ENCODE data around the gene CHRD.

The CHRD gene

DNA sequence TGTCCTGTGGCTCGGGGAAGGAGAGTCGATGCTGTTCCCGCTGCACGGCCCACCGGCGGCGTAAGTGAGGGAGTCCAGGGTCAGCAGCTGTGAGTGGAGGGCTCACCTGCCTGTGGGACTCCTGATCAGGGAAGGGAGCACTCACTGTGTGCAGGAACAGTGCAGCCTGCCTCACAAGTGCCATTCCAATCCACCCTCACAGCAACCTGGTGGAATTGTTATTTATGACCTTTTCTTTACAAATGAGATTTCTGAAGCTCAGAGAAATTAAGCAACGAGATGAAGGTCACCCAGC is 9.0 kb downstream of the CHRD start:
- in situ Hi-C loops (cut with MboI; ENCODE audit: low sequenced_read_pairs, unreplicated experiment) = no loop called here
- TF ChIP-seq, protein P1, sequence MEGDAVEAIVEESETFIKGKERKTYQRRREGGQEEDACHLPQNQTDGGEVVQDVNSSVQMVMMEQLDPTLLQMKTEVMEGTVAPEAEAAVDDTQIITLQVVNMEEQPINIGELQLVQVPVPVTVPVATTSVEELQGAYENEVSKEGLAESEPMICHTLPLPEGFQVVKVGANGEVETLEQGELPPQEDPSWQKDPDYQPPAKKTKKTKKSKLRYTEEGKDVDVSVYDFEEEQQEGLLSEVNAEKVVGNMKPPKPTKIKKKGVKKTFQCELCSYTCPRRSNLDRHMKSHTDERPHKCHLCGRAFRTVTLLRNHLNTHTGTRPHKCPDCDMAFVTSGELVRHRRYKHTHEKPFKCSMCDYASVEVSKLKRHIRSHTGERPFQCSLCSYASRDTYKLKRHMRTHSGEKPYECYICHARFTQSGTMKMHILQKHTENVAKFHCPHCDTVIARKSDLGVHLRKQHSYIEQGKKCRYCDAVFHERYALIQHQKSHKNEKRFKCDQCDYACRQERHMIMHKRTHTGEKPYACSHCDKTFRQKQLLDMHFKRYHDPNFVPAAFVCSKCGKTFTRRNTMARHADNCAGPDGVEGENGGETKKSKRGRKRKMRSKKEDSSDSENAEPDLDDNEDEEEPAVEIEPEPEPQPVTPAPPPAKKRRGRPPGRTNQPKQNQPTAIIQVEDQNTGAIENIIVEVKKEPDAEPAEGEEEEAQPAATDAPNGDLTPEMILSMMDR (IDR thresholded peaks at IDR 0.05; ENCODE audit: borderline replicate concordance, control extremely low read depth, extremely low read depth, insufficient read depth, missing control alignments) = no peak
- no peak for DNase-seq (ENCODE audit: low spot score)

GRCh38 chr3:184389384-184389783 is 9.5 kb downstream of the CHRD start:
- DNase-seq (ENCODE audit: low spot score) = no peak
- TF ChIP-seq, protein P1 (IDR thresholded peaks at IDR 0.05; ENCODE audit: borderline replicate concordance, control extremely low read depth, extremely low read depth, insufficient read depth, missing control alignments) = no peak
- in situ Hi-C loops (cut with MboI; ENCODE audit: low sequenced_read_pairs, unreplicated experiment) = no loop called here

GRCh38 chr3:184389935-184390528 is 10.2 kb downstream of the CHRD start:
- DNase-seq (ENCODE audit: low spot score) = no peak
- TF ChIP-seq, protein P1 (IDR thresholded peaks at IDR 0.05; ENCODE audit: borderline replicate concordance, control extremely low read depth, extremely low read depth, insufficient read depth, missing control alignments) = no peak
- in situ Hi-C loops (cut with MboI; ENCODE audit: low sequenced_read_pairs, unreplicated experiment) = no loop called here

- in situ Hi-C loops (cut with MboI; ENCODE audit: low sequenced_read_pairs, unreplicated experiment) = no loop called here
These were observed 11.4 kb downstream of the CHRD start for GRCh38 chr3:184391266-184391665.

DNA sequence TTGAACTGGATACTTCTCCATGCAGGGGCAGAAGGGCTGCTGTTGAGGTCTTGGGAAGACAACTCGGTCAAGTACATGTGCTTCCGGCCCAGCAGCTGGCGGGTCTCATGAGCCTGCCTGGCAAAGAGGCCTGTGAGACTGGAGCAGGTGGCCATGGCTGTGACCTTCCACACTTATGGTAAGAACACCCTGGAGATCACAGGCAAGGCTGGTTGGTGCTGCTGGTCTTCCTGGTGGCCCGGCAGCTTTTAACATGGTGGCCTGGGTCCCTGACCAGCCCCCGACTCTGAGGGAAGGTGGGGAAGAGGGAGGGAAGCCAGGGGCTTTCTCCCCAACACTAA is 15.4 kb downstream of the CHRD start:
- no peak for DNase-seq (ENCODE audit: low spot score)
- in situ Hi-C loops (cut with MboI; ENCODE audit: low sequenced_read_pairs, unreplicated experiment) = no loop called here
- TF ChIP-seq, protein P1 (IDR thresholded peaks at IDR 0.05; ENCODE audit: borderline replicate concordance, control extremely low read depth, extremely low read depth, insufficient read depth, missing control alignments) = no peak

More at GRCh38 chr3:184391266-184391665, 11.4 kb downstream of the CHRD start:
- no peak for DNase-seq (ENCODE audit: low spot score)
- TF ChIP-seq, protein P1 (IDR thresholded peaks at IDR 0.05; ENCODE audit: borderline replicate concordance, control extremely low read depth, extremely low read depth, insufficient read depth, missing control alignments) = no peak

- in situ Hi-C loops (cut with MboI; ENCODE audit: low sequenced_read_pairs, unreplicated experiment) = no loop called here
- TF ChIP-seq, protein P1 (IDR thresholded peaks at IDR 0.05; ENCODE audit: borderline replicate concordance, control extremely low read depth, extremely low read depth, insufficient read depth, missing control alignments) = no peak
- no peak for DNase-seq (ENCODE audit: low spot score)
These were observed 19.6 kb downstream of the CHRD start for GRCh38 chr3:184399410-184399809.
